Astrocyte of the spinal cord (primary cell): ENCODE results near the gene ATG16L1.

ENCODE experiments used
- DNase-seq: peaks from one replicate; pipeline ENCODE4 v3.0.0; 2011; ENCODE audit warnings: low read depth, low spot score
- H3K4me3 ChIP-seq: 2 replicates; pipeline ENCODE4 v1.5.1; 2011; ENCODE audit warnings: low read depth, mild to moderate bottlenecking, low read length, moderate library complexity
- CTCF ChIP-seq: IDR thresholded peaks from 2 replicates; pipeline ENCODE4 v1.5.1; 2012; ENCODE audit warnings: low read depth, mild to moderate bottlenecking, low read length, inconsistent platforms
- in situ Hi-C: cut with HindIII; loops from 2 replicates; pipeline ENCODE4 v1.10.0; 2017; ENCODE audit warnings: low sequenced_read_pairs

The ATG16L1 gene

GRCh38 chr2:233235977-233236376 lies 15.5 kb upstream of the ATG16L1 start:
- TF ChIP-seq CTCF = no peak
- no peak overlapping the region for H3K4me3 ChIP-seq
- no peak for DNase-seq
- in situ Hi-C loops = no loop called here

- DNase-seq = no peak
- no peak for TF ChIP-seq CTCF
- H3K4me3 ChIP-seq = no peak overlapping the region
- in situ Hi-C loops = no loop called here
Observed at GRCh38 chr2:233236820-233237589, 14.5 kb upstream of the ATG16L1 start.

- no peak for DNase-seq
- no peak overlapping the region for H3K4me3 ChIP-seq
- no peak for TF ChIP-seq CTCF
- in situ Hi-C loops = no loop called here
Observed at GRCh38 chr2:233240897-233241296, 10.6 kb upstream of the ATG16L1 start.

GRCh38 chr2:233241803-233242202 lies 9.7 kb upstream of the ATG16L1 start:
- no peak for TF ChIP-seq CTCF
- H3K4me3 ChIP-seq = no peak overlapping the region
- DNase-seq = no peak
- in situ Hi-C loops = no loop called here

- DNase-seq = peak; percentile 6
- in situ Hi-C loops = no loop called here
- H3K4me3 ChIP-seq = no peak overlapping the region
- TF ChIP-seq CTCF = no peak
Observed at GRCh38 chr2:233242231-233242927, 9.1 kb upstream of the ATG16L1 start.

- no peak for DNase-seq
- in situ Hi-C loops = no loop called here
- H3K4me3 ChIP-seq = no peak overlapping the region
- TF ChIP-seq CTCF = no peak
Observed at GRCh38 chr2:233243348-233243747, 8.1 kb upstream of the ATG16L1 start.
